Measurements from ENCODE around the gene C6orf62. TPM values are rescaled to one million over a fixed set of nuclear protein-coding genes. Genes with fewer than 3 reads are reported as not detected.

The C6orf62 gene
- total and polyA plus RNA-seq, 8 donors, result 29.5 to 87.1 (median 39.1) TPM

DNA sequence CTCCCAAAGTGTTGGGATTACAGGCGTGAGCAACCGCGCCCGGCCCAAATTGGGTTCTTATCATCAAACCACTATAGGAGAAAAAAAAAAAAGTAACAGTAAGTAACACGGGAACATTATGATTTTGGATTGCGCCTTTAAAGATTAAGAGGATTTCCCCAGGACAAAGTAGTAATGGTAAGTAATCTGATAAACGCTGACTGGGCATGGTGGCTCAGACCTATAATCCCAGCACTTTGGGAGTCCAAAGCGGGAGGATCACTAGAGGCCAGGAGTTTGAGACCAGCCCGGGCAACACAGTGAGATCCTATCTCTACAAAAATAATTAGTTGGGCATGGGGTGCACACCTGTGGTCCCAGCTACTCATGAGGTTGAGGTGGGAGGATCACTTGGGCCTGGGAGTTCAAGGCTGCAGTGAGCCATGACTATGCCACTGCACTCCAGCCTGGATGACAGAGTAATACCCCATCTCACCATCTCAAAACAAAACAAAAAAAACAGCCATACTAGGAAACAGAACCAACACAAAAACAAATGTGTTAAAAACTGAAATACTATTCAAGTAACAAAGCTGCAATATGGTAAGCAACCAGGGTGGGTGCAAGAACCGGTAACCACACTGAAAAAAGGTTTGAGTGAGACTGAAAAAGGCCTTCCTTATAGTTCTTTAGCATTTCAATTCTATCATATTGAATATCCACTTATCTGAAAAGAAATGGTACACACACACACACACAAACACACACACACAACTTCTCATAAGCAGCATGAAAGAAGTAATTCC is 8.2 kb downstream of the C6orf62 start:
- Histone ChIP-seq H3K4me3 (no peak overlapping the region), H3K4me1 (peaks cover 23 to 67% (median 49%) of the 10 kb centered on the region in 4 donors), H3K27me3 (no peaks in the 10 kb centered on the region), H3K36me3 (peaks cover 91 to 100% (median 99%) of the 10 kb centered on the region in 4 donors), H3K9me3 (no peaks in the 10 kb centered on the region), H3K27ac (no peak overlapping the region)
- no peak for DNase-seq
- intact Hi-C loops (cut with DNase I; ENCODE audit: low total_unique reads), result no loop called here
- 74 to 83% (median 76%) methylated on average over 10 of the region's 10 CpGs for WGBS, 5 donors
- TF ChIP-seq EP300 (IDR thresholded peaks at IDR 0.05) (no peak), POLR2AphosphoS5 (IDR thresholded peaks at IDR 0.05) (no peak), POLR2A (IDR thresholded peaks at IDR 0.05) (no peak)
- TF ChIP-seq, protein P1, sequence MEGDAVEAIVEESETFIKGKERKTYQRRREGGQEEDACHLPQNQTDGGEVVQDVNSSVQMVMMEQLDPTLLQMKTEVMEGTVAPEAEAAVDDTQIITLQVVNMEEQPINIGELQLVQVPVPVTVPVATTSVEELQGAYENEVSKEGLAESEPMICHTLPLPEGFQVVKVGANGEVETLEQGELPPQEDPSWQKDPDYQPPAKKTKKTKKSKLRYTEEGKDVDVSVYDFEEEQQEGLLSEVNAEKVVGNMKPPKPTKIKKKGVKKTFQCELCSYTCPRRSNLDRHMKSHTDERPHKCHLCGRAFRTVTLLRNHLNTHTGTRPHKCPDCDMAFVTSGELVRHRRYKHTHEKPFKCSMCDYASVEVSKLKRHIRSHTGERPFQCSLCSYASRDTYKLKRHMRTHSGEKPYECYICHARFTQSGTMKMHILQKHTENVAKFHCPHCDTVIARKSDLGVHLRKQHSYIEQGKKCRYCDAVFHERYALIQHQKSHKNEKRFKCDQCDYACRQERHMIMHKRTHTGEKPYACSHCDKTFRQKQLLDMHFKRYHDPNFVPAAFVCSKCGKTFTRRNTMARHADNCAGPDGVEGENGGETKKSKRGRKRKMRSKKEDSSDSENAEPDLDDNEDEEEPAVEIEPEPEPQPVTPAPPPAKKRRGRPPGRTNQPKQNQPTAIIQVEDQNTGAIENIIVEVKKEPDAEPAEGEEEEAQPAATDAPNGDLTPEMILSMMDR (IDR thresholded peaks at IDR 0.05), result no peak

DNA sequence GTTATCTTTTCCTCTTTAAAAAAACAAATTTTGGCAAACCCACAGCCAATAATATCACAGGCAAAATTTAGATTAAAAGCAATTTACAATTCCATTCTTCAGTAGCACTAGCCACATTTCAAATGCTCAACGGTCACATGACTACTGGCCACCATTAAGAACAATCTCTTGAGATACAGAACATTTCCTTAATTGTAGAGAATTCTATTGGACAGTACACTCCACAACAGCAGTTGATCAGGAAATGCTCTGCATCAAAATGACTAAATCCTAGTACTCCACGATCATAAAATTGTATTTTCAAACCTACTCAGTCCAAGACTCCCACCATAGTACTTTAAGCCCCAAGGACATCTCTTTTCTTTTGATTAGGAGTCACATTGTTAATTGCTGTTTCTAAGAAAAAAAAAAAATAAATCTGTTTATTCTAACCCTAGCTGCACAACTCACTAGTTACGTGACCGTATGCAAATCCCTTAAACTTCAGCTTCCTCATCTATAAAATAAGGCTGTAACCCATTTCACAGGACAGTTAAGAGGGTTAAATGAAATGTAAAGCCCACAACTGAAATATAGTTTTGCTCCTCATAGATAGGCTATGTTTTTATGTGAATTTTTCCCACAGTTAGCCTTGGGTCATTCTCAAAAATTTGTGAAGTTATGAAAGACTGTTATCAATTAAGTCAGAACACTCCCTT is 9.8 kb downstream of the C6orf62 start:
- peaks cover 88 to 100% (median 99%) of the 10 kb centered on the region in 4 donors for H3K36me3 ChIP-seq
- H3K4me3 ChIP-seq, result no peak overlapping the region
- peaks cover 7 to 59% (median 37%) of the 10 kb centered on the region in 4 donors for H3K4me1 ChIP-seq
- H3K9me3 ChIP-seq, result no peaks in the 10 kb centered on the region
- DNase-seq, result no peak
- no peaks in the 10 kb centered on the region for H3K27me3 ChIP-seq
- TF ChIP-seq POLR2AphosphoS5 (IDR thresholded peaks at IDR 0.05) (peak in 1 of 3 donors; percentile 1), POLR2A (IDR thresholded peaks at IDR 0.05) (no peak), EP300 (IDR thresholded peaks at IDR 0.05) (no peak)
- TF ChIP-seq, protein P1 (IDR thresholded peaks at IDR 0.05), result no peak
- 74 to 83% (median 81%) methylated on average over 4 of the region's 4 CpGs for WGBS, 5 donors
- intact Hi-C loops (cut with DNase I; ENCODE audit: low total_unique reads), result no loop called here
- no peak overlapping the region for H3K27ac ChIP-seq

DNA sequence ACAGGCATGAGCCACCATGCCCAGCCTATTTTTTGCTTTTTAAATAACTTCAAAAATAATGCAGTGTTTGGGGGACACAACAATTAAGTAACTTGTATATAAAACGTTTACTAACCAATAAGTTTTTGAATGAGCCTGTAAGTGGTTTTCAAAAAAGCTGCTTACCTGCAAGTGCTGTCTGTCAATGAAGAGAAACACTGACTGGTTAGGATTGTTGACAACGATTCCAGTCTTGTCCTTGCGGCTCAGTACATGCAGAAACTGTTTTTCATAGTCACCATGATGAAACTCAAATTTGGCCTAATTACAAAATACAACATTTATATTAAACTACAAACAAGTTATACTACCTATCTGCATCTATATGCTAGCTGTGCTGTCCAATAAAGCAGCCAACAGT is 10.3 kb downstream of the C6orf62 start:
- intact Hi-C loops (cut with DNase I; ENCODE audit: low total_unique reads), result no loop called here

GRCh38 chr6:24704468-24704867 is 14.5 kb downstream of the C6orf62 start:
- Histone ChIP-seq H3K4me3 (no peak overlapping the region), H3K27me3 (no peaks in the 10 kb centered on the region), H3K27ac (no peak overlapping the region), H3K9me3 (no peaks in the 10 kb centered on the region), H3K36me3 (peaks cover 55 to 89% (median 79%) of the 10 kb centered on the region in 4 donors), H3K4me1 (peaks cover 0 to 31% (median 15%) of the 10 kb centered on the region in 4 donors)
- intact Hi-C loops (cut with DNase I; ENCODE audit: low total_unique reads), result no loop called here
- TF ChIP-seq POLR2A (IDR thresholded peaks at IDR 0.05), result no peak
- no peak for TF ChIP-seq POLR2AphosphoS5 (IDR thresholded peaks at IDR 0.05)
- TF ChIP-seq, protein P1 (IDR thresholded peaks at IDR 0.05), result no peak
- no peak for TF ChIP-seq EP300 (IDR thresholded peaks at IDR 0.05)
- DNase-seq, result no peak

More for the DNA sequence above, 10.3 kb downstream of the C6orf62 start:
- H3K4me3 ChIP-seq, result no peak overlapping the region
- 73 to 84% (median 82%) methylated on average over 3 of the region's 3 CpGs for WGBS, 5 donors
- H3K27ac ChIP-seq, result no peak overlapping the region
- TF ChIP-seq, protein P1 (IDR thresholded peaks at IDR 0.05), result no peak
- peak in 1 of 3 donors; percentile 3 for TF ChIP-seq POLR2AphosphoS5 (IDR thresholded peaks at IDR 0.05)
- H3K36me3 ChIP-seq, result peaks cover 82 to 100% (median 99%) of the 10 kb centered on the region in 4 donors
- H3K4me1 ChIP-seq, result peaks cover 2 to 54% (median 31%) of the 10 kb centered on the region in 4 donors
- no peaks in the 10 kb centered on the region for H3K27me3 ChIP-seq
- no peaks in the 10 kb centered on the region for H3K9me3 ChIP-seq
- DNase-seq, result no peak

Data from stomach (tissue), 9 donors.